Trophoblast cell (in vitro differentiated cells and primary cell): ENCODE data around the gene PAX6.

Experiments used
- DNase-seq, 2 donors: peaks; one replicate each; pipeline ENCODE4 v3.0.0-alpha.2; 2016
- H2AFZ ChIP-seq: 2 replicates; pipeline ENCODE4 v1.6.1; 2013; ENCODE audit warnings: low read length, moderate library complexity, mild to moderate bottlenecking; ENCODE audit not compliant: insufficient read depth, poor library complexity
- H2AK5ac ChIP-seq: 2 replicates; pipeline ENCODE4 v1.6.1; 2013; ENCODE audit warnings: mild to moderate bottlenecking, low read length
- H2BK120ac ChIP-seq: 2 replicates; pipeline ENCODE4 v1.6.1; 2013; ENCODE audit warnings: low read length, mild to moderate bottlenecking, moderate library complexity; ENCODE audit not compliant: insufficient read depth, poor library complexity
- H2BK12ac ChIP-seq: 2 replicates; pipeline ENCODE4 v1.6.1; 2013; ENCODE audit warnings: mild to moderate bottlenecking, low read length, moderate library complexity
- H2BK5ac ChIP-seq: 2 replicates; pipeline ENCODE4 v1.6.1; 2013; ENCODE audit warnings: low read length, low read depth, moderate library complexity, mild to moderate bottlenecking; ENCODE audit not compliant: poor library complexity
- H3K14ac ChIP-seq: 2 replicates; pipeline ENCODE4 v1.6.1; 2013; ENCODE audit warnings: mild to moderate bottlenecking, low read length
- H3K18ac ChIP-seq: 2 replicates; pipeline ENCODE4 v1.6.1; 2013; ENCODE audit warnings: mild to moderate bottlenecking, low read length
- H3K23ac ChIP-seq: 2 replicates; pipeline ENCODE4 v1.6.1; 2013; ENCODE audit warnings: low read length
- H3K27ac ChIP-seq: 2 replicates; pipeline ENCODE4 v1.5.1; 2013; ENCODE audit warnings: low read depth, mild to moderate bottlenecking, inconsistent platforms, low read length, moderate library complexity
- H3K27me3 ChIP-seq: 2 replicates; pipeline ENCODE4 v1.6.1; 2013; ENCODE audit warnings: inconsistent platforms, mild to moderate bottlenecking, low read length, moderate library complexity; ENCODE audit not compliant: insufficient read depth
- H3K36me3 ChIP-seq, 2 experiments: 1 replicate in 1 of 2; 2 replicates in 1 of 2; pipeline ENCODE4 v1.6.1; 2013; ENCODE audit warnings: low read length in 2 of 2, mild to moderate bottlenecking in 2 of 2, moderate library complexity in 1 of 2; ENCODE audit not compliant: insufficient read depth in 2 of 2, control insufficient read depth in 1 of 2
- H3K4ac ChIP-seq: 2 replicates; pipeline ENCODE4 v1.6.1; 2013; ENCODE audit warnings: low read depth, mild to moderate bottlenecking, low read length, moderate library complexity
- H3K4me1 ChIP-seq, 2 experiments: 1 replicate in 1 of 2; 2 replicates in 1 of 2; pipeline ENCODE4 v1.6.1; 2013; ENCODE audit warnings: low read length in 2 of 2, mild to moderate bottlenecking in 2 of 2, moderate library complexity in 1 of 2; ENCODE audit not compliant: insufficient read depth in 2 of 2, control insufficient read depth in 1 of 2
- H3K4me2 ChIP-seq: 2 replicates; pipeline ENCODE4 v1.6.1; 2013; ENCODE audit warnings: inconsistent platforms, mild to moderate bottlenecking, low read length, moderate library complexity
- H3K4me3 ChIP-seq: 2 replicates; pipeline ENCODE4 v1.5.1; 2013; ENCODE audit warnings: mild to moderate bottlenecking, low read depth, low read length, inconsistent platforms
- H3K79me1 ChIP-seq: one replicate; pipeline ENCODE4 v1.6.1; 2013; ENCODE audit warnings: low read length
- H3K79me2 ChIP-seq: 2 replicates; pipeline ENCODE4 v1.6.1; 2013; ENCODE audit warnings: low read length, mild to moderate bottlenecking; ENCODE audit not compliant: control insufficient read depth, insufficient read depth, poor library complexity
- H3K9ac ChIP-seq: 2 replicates; pipeline ENCODE4 v1.6.1; 2013; ENCODE audit warnings: mild to moderate bottlenecking, low read length
- H3K9me3 ChIP-seq: 2 replicates; pipeline ENCODE4 v1.6.1; 2013; ENCODE audit warnings: low read depth, mild to moderate bottlenecking, control low read depth, inconsistent platforms, low read length; ENCODE audit not compliant: insufficient read depth
- H4K12ac ChIP-seq: 2 replicates; pipeline ENCODE4 v1.6.1; 2013; ENCODE audit warnings: low read depth, mild to moderate bottlenecking, low read length, moderate library complexity
- H4K8ac ChIP-seq: 2 replicates; pipeline ENCODE4 v1.6.1; 2013; ENCODE audit warnings: low read depth, mild to moderate bottlenecking, low read length, moderate library complexity
- H4K91ac ChIP-seq: one replicate; pipeline ENCODE4 v1.6.1; 2013; ENCODE audit warnings: low read depth, mild to moderate bottlenecking, low read length, moderate library complexity
- WGBS: extraction: QIAGEN DNeasy Blood & Tissue Kit; methylation state at CpG from one replicate; pipeline ENCODE4 v1.1.7; 2013; ENCODE audit warnings: missing lambda C conversion rate; ENCODE audit not compliant: insufficient read length, insufficient coverage; ENCODE audit errors: extremely low coverage; 5-methylcytosine and 5-hydroxymethylcytosine counted together

The PAX6 gene

DNA sequence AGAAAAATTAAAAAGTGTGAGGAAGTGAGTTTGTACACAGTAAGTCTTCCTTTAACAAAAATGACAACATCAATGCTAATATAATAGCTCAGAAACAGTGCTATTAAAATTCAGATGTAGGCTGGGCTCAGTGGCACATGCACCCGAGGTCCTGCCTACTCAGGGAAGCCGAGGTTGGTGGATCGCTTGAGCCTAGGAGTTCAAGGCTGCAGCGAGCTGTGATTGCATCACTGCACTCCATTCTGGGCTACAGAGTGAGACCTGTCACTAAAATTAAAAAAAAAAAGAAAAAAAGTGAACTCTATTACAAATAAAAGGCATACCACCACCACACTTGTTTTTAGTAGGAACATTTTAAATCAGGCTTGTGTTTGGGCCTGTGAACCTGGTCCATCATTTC lies 39.2 kb upstream of the PAX6 start:
- Histone ChIP-seq H2BK12ac (no peak overlapping the region), H3K18ac (no peak overlapping the region), H3K4me3 (no peak overlapping the region), H3K79me2 (no peaks in the 10 kb centered on the region), H3K36me3 (no peaks in the 10 kb centered on the region), H3K4me2 (no peak overlapping the region), H2BK120ac (no peak overlapping the region), H3K79me1 (no peaks in the 10 kb centered on the region), H2BK5ac (no peak overlapping the region), H4K91ac (no peak overlapping the region), H2AK5ac (no peak overlapping the region), H3K4ac (no peak overlapping the region), H3K9ac (no peak overlapping the region), H3K4me1 (no peaks in the 10 kb centered on the region), H4K12ac (no peak overlapping the region), H3K27me3 (no peaks in the 10 kb centered on the region), H2AFZ (no peak overlapping the region), H3K14ac (no peak overlapping the region), H3K9me3 (peaks cover 2% of the 10 kb centered on the region), H3K23ac (no peak overlapping the region), H4K8ac (no peak overlapping the region), H3K27ac (no peak overlapping the region)
- no CpG with 5 or more reads among the region's 4 CpGs for WGBS
- DNase-seq = no peak

DNA sequence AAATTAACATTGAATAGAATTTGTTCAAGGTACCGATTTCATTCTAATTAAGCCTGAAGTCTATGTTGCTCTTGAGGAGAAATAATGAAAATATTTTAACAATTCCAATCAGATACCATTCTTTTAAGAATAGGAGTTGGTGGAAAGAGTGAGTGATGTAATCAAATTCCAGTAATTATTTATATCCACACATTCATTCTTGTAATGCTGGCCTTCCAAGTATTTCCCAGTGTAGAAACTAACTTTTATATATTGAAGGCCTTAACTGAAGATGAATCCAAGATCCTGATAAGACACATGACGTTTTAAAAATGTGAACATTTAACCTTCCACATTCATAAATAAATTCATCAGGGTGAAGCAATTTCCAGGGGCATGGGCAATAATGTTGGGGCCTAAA lies 36.6 kb upstream of the PAX6 start:
- H3K18ac ChIP-seq = no peak overlapping the region
- H2BK5ac ChIP-seq = no peak overlapping the region
- H2BK12ac ChIP-seq = no peak overlapping the region
- H3K27ac ChIP-seq = no peak overlapping the region
- no peak overlapping the region for H2AK5ac ChIP-seq
- no peak overlapping the region for H2AFZ ChIP-seq
- no peaks in the 10 kb centered on the region for H3K79me2 ChIP-seq
- H3K23ac ChIP-seq = no peak overlapping the region
- no peak overlapping the region for H3K4ac ChIP-seq
- H3K4me2 ChIP-seq = no peak overlapping the region
- H3K36me3 ChIP-seq = no peaks in the 10 kb centered on the region
- no peak overlapping the region for H4K91ac ChIP-seq
- no CpG with 5 or more reads among the region's 2 CpGs for WGBS
- H3K4me3 ChIP-seq = no peak overlapping the region
- H4K12ac ChIP-seq = no peak overlapping the region
- H4K8ac ChIP-seq = no peak overlapping the region
- H3K9ac ChIP-seq = no peak overlapping the region
- H3K4me1 ChIP-seq = no peaks in the 10 kb centered on the region
- H3K9me3 ChIP-seq = no peaks in the 10 kb centered on the region
- H3K79me1 ChIP-seq = no peaks in the 10 kb centered on the region
- DNase-seq = no peak
- no peak overlapping the region for H2BK120ac ChIP-seq
- no peak overlapping the region for H3K14ac ChIP-seq
- H3K27me3 ChIP-seq = no peaks in the 10 kb centered on the region

DNA sequence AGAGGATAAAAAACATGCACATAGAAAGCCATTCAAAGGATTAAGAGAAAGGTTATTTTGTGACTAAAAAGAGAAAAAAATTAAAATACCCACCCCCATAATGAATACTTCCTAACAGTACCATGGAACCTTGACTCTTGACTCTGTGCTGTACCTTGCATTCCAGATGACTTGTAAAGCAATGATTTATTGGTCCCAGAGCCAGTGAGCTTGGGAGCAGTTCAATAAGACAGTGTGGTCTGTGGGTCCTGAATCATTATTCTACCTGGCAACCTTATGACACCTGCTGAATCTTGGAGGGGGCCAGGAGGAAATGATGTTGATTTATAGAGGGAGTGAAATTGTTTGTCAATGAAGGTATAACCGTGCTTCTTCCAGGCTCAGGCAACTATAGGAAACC lies 34.2 kb upstream of the PAX6 start:
- Histone ChIP-seq H3K36me3 (no peaks in the 10 kb centered on the region), H3K79me2 (no peaks in the 10 kb centered on the region), H2BK5ac (no peak overlapping the region), H3K9ac (no peak overlapping the region), H3K27me3 (no peaks in the 10 kb centered on the region), H3K27ac (no peak overlapping the region), H4K12ac (no peak overlapping the region), H2BK12ac (no peak overlapping the region), H3K4ac (no peak overlapping the region), H3K23ac (no peak overlapping the region), H4K91ac (no peak overlapping the region), H3K4me2 (no peak overlapping the region), H2AK5ac (no peak overlapping the region), H3K14ac (no peak overlapping the region), H3K79me1 (no peaks in the 10 kb centered on the region), H3K4me1 (no peaks in the 10 kb centered on the region), H3K4me3 (no peak overlapping the region), H2AFZ (no peak overlapping the region), H4K8ac (no peak overlapping the region), H3K9me3 (no peaks in the 10 kb centered on the region), H2BK120ac (no peak overlapping the region), H3K18ac (no peak overlapping the region)
- no peak for DNase-seq
- WGBS = no CpG with 5 or more reads among the region's 1 CpG

DNA sequence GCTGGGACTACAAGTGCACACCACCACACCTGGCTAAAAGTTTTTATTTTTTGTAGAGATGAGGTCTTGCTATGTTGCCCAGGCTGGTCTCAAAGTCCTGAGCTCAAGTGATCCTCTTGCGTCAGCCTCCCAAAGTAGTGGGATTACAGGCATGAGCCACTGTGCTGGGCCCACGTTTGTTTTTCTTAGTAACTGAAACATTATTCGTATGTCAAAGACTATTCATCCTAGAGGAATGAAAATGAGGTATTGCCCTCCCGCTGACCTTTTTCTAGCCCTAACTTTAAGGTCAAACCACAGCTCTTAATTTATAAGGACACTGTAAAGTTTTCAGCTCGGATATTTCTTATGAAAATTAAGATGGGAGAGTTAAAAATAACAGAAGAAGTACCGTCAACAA lies 33.2 kb upstream of the PAX6 start:
- no peak overlapping the region for H3K4me2 ChIP-seq
- H3K79me2 ChIP-seq = no peaks in the 10 kb centered on the region
- H3K23ac ChIP-seq = no peak overlapping the region
- H3K4me1 ChIP-seq = no peaks in the 10 kb centered on the region
- H3K14ac ChIP-seq = no peak overlapping the region
- H3K36me3 ChIP-seq = no peaks in the 10 kb centered on the region
- H3K18ac ChIP-seq = no peak overlapping the region
- H3K4me3 ChIP-seq = no peak overlapping the region
- H2AFZ ChIP-seq = no peak overlapping the region
- no peaks in the 10 kb centered on the region for H3K27me3 ChIP-seq
- H2AK5ac ChIP-seq = no peak overlapping the region
- H4K91ac ChIP-seq = no peak overlapping the region
- no CpG with 5 or more reads among the region's 6 CpGs for WGBS
- no peak overlapping the region for H2BK12ac ChIP-seq
- no peak overlapping the region for H4K8ac ChIP-seq
- no peak overlapping the region for H2BK120ac ChIP-seq
- H2BK5ac ChIP-seq = no peak overlapping the region
- no peak overlapping the region for H3K27ac ChIP-seq
- DNase-seq = no peak
- H4K12ac ChIP-seq = no peak overlapping the region
- H3K79me1 ChIP-seq = no peaks in the 10 kb centered on the region
- no peak overlapping the region for H3K9ac ChIP-seq
- no peak overlapping the region for H3K4ac ChIP-seq
- H3K9me3 ChIP-seq = no peaks in the 10 kb centered on the region
